H9 (cell line): ENCODE data around the gene USP37. TPM values are rescaled to one million over a fixed set of nuclear protein-coding genes. Genes with fewer than 3 reads are reported as not detected.

ENCODE experiments used
- DNase-seq: peaks from one replicate; pipeline ENCODE4 v3.0.0-alpha.2; 2017
- H2AFZ ChIP-seq: one replicate; pipeline ENCODE4 v1.6.1; 2013; ENCODE audit warnings: mild to moderate bottlenecking, low read length, control low read depth, moderate library complexity
- H2AK5ac ChIP-seq: 2 replicates; pipeline ENCODE4 v1.6.1; 2013; ENCODE audit warnings: low read length, control low read depth, mixed read lengths; ENCODE audit not compliant: insufficient read length
- H2BK120ac ChIP-seq: one replicate; pipeline ENCODE4 v1.6.1; 2013; ENCODE audit warnings: low read depth, mild to moderate bottlenecking, low read length, control low read depth, inconsistent platforms; ENCODE audit not compliant: poor library complexity, severe bottlenecking
- H2BK12ac ChIP-seq: 2 replicates; pipeline ENCODE4 v1.6.1; 2013; ENCODE audit warnings: low read length, control low read depth, mixed read lengths, low read depth; ENCODE audit not compliant: insufficient read length
- H2BK15ac ChIP-seq: 2 replicates; pipeline ENCODE4 v1.6.1; 2013; ENCODE audit warnings: low read depth, low read length, control low read depth
- H2BK20ac ChIP-seq: one replicate; pipeline ENCODE4 v1.6.1; 2013; ENCODE audit warnings: low read depth, mild to moderate bottlenecking, low read length, control low read depth, inconsistent platforms; ENCODE audit not compliant: poor library complexity, severe bottlenecking
- H2BK5ac ChIP-seq: 2 replicates; pipeline ENCODE4 v1.6.1; 2013; ENCODE audit warnings: low read length, control low read depth, mixed read lengths; ENCODE audit not compliant: insufficient read length
- H3K14ac ChIP-seq: 2 replicates; pipeline ENCODE4 v1.6.1; 2013; ENCODE audit warnings: low read length, control low read depth; ENCODE audit not compliant: insufficient read depth
- H3K18ac ChIP-seq: 2 replicates; pipeline ENCODE4 v1.6.1; 2013; ENCODE audit warnings: low read depth, mild to moderate bottlenecking, mixed read lengths, low read length, control low read depth; ENCODE audit not compliant: insufficient read length
- H3K23ac ChIP-seq: 2 replicates; pipeline ENCODE4 v1.6.1; 2013; ENCODE audit warnings: low read length, control low read depth, mixed read lengths, low read depth; ENCODE audit not compliant: insufficient read length
- H3K23me2 ChIP-seq: 2 replicates; pipeline ENCODE4 v1.6.1; 2013; ENCODE audit warnings: low read depth, mild to moderate bottlenecking, mixed read lengths, low read length, control low read depth; ENCODE audit not compliant: insufficient read length, poor library complexity, severe bottlenecking
- H3K27ac ChIP-seq: 2 replicates; pipeline ENCODE4 v1.5.1; 2013; ENCODE audit warnings: low read length, control low read depth, mixed read lengths, low read depth; ENCODE audit not compliant: insufficient read length
- H3K27me3 ChIP-seq: 2 replicates; pipeline ENCODE4 v1.6.1; 2013; ENCODE audit warnings: low read length, control low read depth, inconsistent platforms; ENCODE audit not compliant: insufficient read depth
- H3K4ac ChIP-seq: 2 replicates; pipeline ENCODE4 v1.6.1; 2013; ENCODE audit warnings: low read depth, mild to moderate bottlenecking, control low read depth, inconsistent platforms, low read length, moderate library complexity
- H3K4me1 ChIP-seq: 2 replicates; pipeline ENCODE4 v1.6.1; 2013; ENCODE audit warnings: low read length, control low read depth, inconsistent platforms; ENCODE audit not compliant: insufficient read depth
- H3K4me2 ChIP-seq: 2 replicates; pipeline ENCODE4 v1.6.1; 2013; ENCODE audit warnings: low read length, control low read depth, mixed read lengths; ENCODE audit not compliant: insufficient read length, insufficient read depth
- H3K56ac ChIP-seq: 2 replicates; pipeline ENCODE4 v1.6.1; 2013; ENCODE audit warnings: low read depth, mild to moderate bottlenecking, mixed read lengths, low read length, control low read depth; ENCODE audit not compliant: insufficient read length
- H3K79me1 ChIP-seq: 2 replicates; pipeline ENCODE4 v1.6.1; 2013; ENCODE audit warnings: low read depth, mild to moderate bottlenecking, moderate library complexity, low read length, control low read depth, inconsistent platforms; ENCODE audit not compliant: insufficient read depth, poor library complexity, severe bottlenecking
- H3K79me2 ChIP-seq: 2 replicates; pipeline ENCODE4 v1.6.1; 2013; ENCODE audit warnings: low read length, control low read depth, inconsistent platforms; ENCODE audit not compliant: insufficient read depth
- H3K9ac ChIP-seq: 2 replicates; pipeline ENCODE4 v1.6.1; 2013; ENCODE audit warnings: low read length, control low read depth, mixed read lengths; ENCODE audit not compliant: insufficient read length; ENCODE audit errors: extremely low read depth
- H3K9me3 ChIP-seq: one replicate; pipeline ENCODE4 v1.6.1; 2013; ENCODE audit warnings: low read depth, low read length, inconsistent platforms; ENCODE audit not compliant: control insufficient read depth
- H3T11ph ChIP-seq: one replicate; pipeline ENCODE4 v1.6.1; 2013; ENCODE audit warnings: mild to moderate bottlenecking, low read length, control low read depth, inconsistent platforms
- H4K20me1 ChIP-seq: one replicate; pipeline ENCODE4 v1.6.1; 2013; ENCODE audit not compliant: control insufficient read depth, insufficient read length, insufficient read depth
- H4K5ac ChIP-seq: 2 replicates; pipeline ENCODE4 v1.6.1; 2013; ENCODE audit warnings: low read depth, mild to moderate bottlenecking, mixed read lengths, low read length, control low read depth; ENCODE audit not compliant: insufficient read length
- H4K8ac ChIP-seq: replicated peaks from 2 replicates; pipeline ENCODE4 v1.6.1; 2013; ENCODE audit warnings: low read length, control low read depth, mixed read lengths, low read depth; ENCODE audit not compliant: insufficient read length
- H4K91ac ChIP-seq: 2 replicates; pipeline ENCODE4 v1.6.1; 2013; ENCODE audit warnings: low read depth, mild to moderate bottlenecking, moderate library complexity, mixed read lengths, low read length, control low read depth; ENCODE audit not compliant: insufficient read length
- H3K27ac Mint-ChIP-seq, 3 experiments: 2 replicates in 2 of 3; 3 replicates in 1 of 3; pipeline ENCODE4 v1.8.0; 2020 to 2021; ENCODE audit warnings: mixed read lengths in 3 of 3, mild to moderate bottlenecking in 1 of 3, moderate library complexity in 1 of 3
- H3K27me3 Mint-ChIP-seq: 2 replicates; pipeline ENCODE4 v1.8.0; 2021; ENCODE audit warnings: low read depth, mild to moderate bottlenecking, moderate library complexity, mixed read lengths
- H3K36me3 Mint-ChIP-seq, 3 experiments: 2 replicates in 2 of 3; 3 replicates in 1 of 3; pipeline ENCODE4 v1.8.0; 2020 to 2021; ENCODE audit warnings: low read depth in 3 of 3, mixed read lengths in 3 of 3; ENCODE audit not compliant: insufficient read depth in 1 of 3
- H3K4me1 Mint-ChIP-seq, 2 experiments: 2 replicates each; pipeline ENCODE4 v1.8.0; 2020; ENCODE audit warnings: mixed read lengths in 2 of 2
- H3K4me3 Mint-ChIP-seq, 2 experiments: 2 replicates in 1 of 2; 3 replicates in 1 of 2; pipeline ENCODE4 v1.8.0; 2020 to 2021; ENCODE audit warnings: mild to moderate bottlenecking in 2 of 2, mixed read lengths in 2 of 2, moderate library complexity in 1 of 2
- H3K9me3 Mint-ChIP-seq, 2 experiments: 2 replicates in 1 of 2; 3 replicates in 1 of 2; pipeline ENCODE4 v1.8.0; 2020; ENCODE audit warnings: mild to moderate bottlenecking in 2 of 2, mixed read lengths in 2 of 2, moderate library complexity in 1 of 2
- WGBS: extraction: QIAGEN DNeasy Blood & Tissue Kit; methylation state at CpG from one replicate; pipeline ENCODE4 v1.1.7; 2013; ENCODE audit warnings: missing lambda C conversion rate, low lambda C conversion rate, mixed read lengths; ENCODE audit not compliant: insufficient read length; ENCODE audit errors: extremely low coverage; 5-methylcytosine and 5-hydroxymethylcytosine counted together
- total RNA-seq: library from RNA; stranded (reverse); gene quantifications from 2 replicates; pipeline ENCODE4 v1.2.1, GENCODE V29; 2021
- TF ChIP-seq, protein P1 (sequence below): fragments of 200-600 bp; sonication (generic); conservative IDR thresholded peaks from 3 replicates; pipeline ENCODE4 v1.8.0; 2021; ENCODE audit warnings: antibody characterized with exemption, mild to moderate bottlenecking

The USP37 gene
- total RNA-seq, 1 experiment from 2014 or later, result 34.9 TPM

DNA sequence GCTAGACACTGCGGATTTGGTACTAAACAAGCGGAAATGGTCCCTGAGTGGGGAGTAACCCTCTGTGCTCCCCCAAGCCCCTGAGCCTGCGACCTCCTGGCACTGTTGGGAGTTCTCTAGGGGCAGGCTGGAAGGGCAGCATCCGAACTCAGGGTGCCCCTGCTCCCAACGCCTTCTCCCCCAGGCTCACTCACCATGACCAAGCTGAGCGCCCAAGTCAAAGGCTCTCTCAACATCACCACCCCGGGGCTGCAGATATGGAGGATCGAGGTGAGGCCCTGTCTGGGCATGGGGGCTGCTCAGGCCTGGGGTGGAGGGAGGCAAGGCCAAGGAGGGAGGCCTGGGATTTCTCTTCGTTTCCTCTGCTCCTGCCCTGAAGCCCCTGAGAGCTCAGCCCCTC, 144.6 kb downstream of the USP37 start:
- no peak overlapping the region for H4K5ac ChIP-seq

More for the DNA sequence above, 144.6 kb downstream of the USP37 start:
- Histone ChIP-seq H2AK5ac (no peak overlapping the region), H3K56ac (no peak overlapping the region), H2BK12ac (no peak overlapping the region), H4K8ac (no peak overlapping the region), H3K4me2 (no peak overlapping the region), H3K79me1 (no peaks in the 10 kb centered on the region), H3K9me3 (no peaks in the 10 kb centered on the region), H3K79me2 (no peaks in the 10 kb centered on the region), H3K27me3 (no peaks in the 10 kb centered on the region), H2BK15ac (no peak overlapping the region), H3K23me2 (no peaks in the 10 kb centered on the region), H3K23ac (no peak overlapping the region), H2BK5ac (no peak overlapping the region), H3K4me1 (no peaks in the 10 kb centered on the region), H3K27ac (no peak overlapping the region), H3T11ph (no peak overlapping the region), H2BK120ac (no peak overlapping the region), H3K18ac (no peak overlapping the region), H3K14ac (no peak overlapping the region), H2BK20ac (no peak overlapping the region), H3K9ac (no peak overlapping the region), H4K20me1 (no peaks in the 10 kb centered on the region), H3K4ac (no peak overlapping the region), H2AFZ (no peak overlapping the region), H4K91ac (no peak overlapping the region)
- peak overlapping the region in 1 of 3 experiments; percentile 44; a peak in 1 of 7 replicates for H3K27ac Mint-ChIP-seq
- no CpG with 5 or more reads among the region's 9 CpGs for WGBS
- TF ChIP-seq, protein P1, sequence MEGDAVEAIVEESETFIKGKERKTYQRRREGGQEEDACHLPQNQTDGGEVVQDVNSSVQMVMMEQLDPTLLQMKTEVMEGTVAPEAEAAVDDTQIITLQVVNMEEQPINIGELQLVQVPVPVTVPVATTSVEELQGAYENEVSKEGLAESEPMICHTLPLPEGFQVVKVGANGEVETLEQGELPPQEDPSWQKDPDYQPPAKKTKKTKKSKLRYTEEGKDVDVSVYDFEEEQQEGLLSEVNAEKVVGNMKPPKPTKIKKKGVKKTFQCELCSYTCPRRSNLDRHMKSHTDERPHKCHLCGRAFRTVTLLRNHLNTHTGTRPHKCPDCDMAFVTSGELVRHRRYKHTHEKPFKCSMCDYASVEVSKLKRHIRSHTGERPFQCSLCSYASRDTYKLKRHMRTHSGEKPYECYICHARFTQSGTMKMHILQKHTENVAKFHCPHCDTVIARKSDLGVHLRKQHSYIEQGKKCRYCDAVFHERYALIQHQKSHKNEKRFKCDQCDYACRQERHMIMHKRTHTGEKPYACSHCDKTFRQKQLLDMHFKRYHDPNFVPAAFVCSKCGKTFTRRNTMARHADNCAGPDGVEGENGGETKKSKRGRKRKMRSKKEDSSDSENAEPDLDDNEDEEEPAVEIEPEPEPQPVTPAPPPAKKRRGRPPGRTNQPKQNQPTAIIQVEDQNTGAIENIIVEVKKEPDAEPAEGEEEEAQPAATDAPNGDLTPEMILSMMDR, result no peak
- H3K4me1 Mint-ChIP-seq, result peaks cover 8 to 13% of the 10 kb centered on the region in 2 experiments
- DNase-seq, result no peak
- H3K36me3 Mint-ChIP-seq, result peaks cover 0 to 4% (median 0%) of the 10 kb centered on the region in 3 experiments; a peak in 1 of 7 replicates
- no peaks in the 10 kb centered on the region for H3K9me3 Mint-ChIP-seq
- H3K4me3 Mint-ChIP-seq, result no peak overlapping the region
- H3K27me3 Mint-ChIP-seq, result no peaks in the 10 kb centered on the region; the same call in none of the 2 replicates
